ENCODE measurements around the gene TAF1L.

Gene TAF1L

DNA sequence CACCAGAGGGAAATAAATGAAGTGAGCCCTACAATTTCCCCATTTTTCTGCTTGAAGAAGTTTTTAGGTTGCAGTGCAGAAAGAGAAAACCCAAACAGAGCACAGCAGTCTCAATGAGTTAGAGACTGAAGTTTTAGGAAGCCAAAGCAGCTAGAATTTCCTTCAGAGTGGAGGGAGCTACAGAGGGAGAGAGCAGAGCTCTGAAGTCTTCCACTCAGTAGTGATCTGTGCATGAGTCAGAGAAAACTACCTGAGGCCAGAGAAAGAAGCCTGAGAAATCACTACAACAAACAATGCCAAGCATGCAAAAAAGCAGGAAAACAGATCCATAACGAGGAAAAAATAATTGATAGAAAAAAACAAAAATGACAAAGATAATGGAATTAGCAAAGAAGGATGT, 44.6 kb downstream of the TAF1L start:
- DNase-seq: no peak

GRCh38 chr9:32590476-32590875, 45.0 kb downstream of the TAF1L start:
- DNase-seq: no peak

- DNase-seq: peak; percentile 40
These were observed 46.3 kb downstream of the TAF1L start for GRCh38 chr9:32589083-32589723.

GRCh38 chr9:32587901-32588300, 47.6 kb downstream of the TAF1L start:
- DNase-seq: no peak

DNA sequence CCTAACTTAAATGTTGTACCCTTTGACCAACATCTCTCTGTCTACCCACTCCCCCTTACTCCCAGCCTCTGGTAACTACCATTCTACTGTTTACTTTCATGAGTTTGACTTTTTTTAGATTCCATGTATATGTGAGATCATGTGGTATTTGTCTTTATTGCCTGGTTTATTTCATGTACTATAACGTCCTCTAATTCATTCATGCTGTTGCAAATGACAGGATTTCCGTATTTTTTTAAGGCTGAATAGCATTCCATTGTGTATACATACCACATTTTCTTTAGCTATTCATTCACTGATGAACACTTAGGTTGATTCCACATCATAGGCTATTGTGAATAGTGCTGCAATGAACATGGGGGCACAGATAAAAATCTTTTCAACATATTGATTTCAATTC, 50.7 kb downstream of the TAF1L start:
- peak; percentile 52 for DNase-seq

DNA sequence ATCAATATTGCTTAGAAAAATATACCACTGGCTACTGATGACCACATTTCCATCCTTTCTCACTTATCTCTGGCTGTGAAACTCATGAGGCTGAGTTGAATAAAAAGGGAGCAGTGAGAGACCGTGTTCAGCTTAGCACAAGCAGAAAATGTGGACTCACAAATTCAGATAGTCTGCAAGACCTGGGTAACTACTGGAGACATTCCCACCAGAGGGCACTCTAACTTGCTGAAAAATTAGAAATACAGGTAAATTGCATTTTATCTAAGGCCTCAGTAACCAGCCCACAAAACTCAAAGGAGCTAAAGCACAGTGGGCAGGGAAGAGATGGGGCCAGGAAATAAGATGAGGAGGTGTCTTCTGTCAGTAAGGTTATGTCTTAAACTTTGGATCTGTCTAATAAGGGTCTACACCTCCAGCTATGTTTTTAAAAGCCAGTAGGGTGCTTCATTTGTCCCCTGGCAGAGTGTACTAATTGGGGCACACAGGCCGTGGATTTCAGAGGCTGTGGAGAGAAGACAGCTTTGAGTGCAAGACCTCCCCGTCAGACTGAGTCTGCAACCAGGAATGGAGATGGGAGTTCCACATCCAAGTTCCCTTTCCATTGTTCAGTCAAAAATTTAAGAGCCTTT, 53.8 kb downstream of the TAF1L start:
- peak; percentile 43 for DNase-seq

DNA sequence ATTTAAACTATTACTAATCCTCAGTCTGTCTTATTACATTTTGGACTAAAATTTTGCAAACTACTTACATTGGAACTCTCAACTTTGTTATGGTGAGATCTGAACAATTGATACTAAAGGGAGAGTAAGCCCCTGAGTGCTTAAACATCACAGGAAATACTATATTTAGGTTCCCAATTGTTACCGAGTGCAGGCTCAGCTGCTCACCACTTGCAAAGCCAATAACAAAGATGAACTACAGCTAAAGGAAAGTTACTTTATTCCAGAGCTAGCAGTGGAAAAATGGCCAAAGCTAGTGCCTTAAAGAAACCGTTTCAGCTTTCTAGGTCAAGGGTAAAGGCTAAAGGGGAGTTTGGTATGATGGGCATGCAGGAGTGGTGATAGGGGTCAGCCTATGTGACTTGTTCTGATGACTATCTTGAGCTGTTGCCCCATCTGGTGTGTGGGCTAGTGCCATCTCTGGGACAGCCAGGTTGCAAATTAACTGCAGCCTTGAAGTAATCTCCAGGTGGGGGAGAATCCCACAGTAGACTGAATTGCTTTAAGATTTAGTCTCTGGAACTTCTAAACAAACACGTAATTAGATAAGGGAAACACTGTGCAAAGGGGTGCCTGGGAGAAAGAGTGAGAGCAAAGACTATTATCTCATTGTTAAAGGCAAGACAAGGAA, 54.7 kb downstream of the TAF1L start:
- DNase-seq: no peak

- peak; percentile 47 for DNase-seq
These were observed 55.6 kb downstream of the TAF1L start for GRCh38 chr9:32579706-32580331.

Measured in fibroblast of skin of scalp (primary cell).